T-helper 22 cell (primary cell): ENCODE data around the gene RSPH1.

Experiments used
- DNase-seq: peaks from one replicate; pipeline ENCODE4 v3.0.0-alpha.2; 2020; ENCODE audit warnings: low read depth

Gene RSPH1

DNA sequence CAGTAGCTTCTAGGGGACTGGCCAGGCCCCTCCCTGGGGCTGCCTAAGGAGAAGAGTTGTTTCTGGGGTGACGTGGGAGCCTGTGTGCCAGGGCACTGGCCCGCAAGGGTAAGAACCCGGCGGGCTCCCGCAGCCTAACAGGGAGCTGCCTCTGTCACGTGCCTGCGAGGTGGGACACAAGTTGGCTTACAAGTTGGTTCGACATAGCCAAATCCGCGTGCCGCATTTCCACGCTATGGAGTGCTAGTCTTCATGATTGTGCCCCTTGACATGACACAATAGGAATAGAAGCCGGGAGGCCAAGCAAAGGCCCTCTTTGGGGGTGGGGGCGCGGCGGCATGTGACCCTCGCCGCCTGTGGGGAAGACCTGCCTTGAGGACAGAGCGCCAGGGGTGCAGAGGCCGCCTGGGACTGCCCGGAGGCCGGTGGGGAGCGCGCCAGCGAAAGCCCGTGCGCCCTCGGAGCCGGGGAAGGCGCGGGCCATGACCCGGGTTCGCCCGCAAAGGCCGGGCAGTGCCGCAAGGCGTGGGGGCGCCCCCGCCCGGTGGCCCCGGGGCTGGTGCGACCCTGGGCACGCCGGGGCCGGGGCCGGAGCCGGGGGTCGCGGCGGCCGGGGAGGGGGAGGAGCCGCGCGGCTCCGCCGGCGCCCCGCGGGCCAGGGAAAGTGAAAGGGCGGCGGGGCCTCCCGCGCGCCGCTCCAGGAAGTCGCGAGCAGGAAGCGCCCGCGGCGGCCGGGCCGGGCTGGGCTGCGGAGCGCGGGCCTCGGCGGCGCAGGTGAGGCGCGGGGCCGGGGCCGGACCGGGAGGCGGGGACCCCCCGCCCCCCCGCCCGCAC lies 17.3 kb upstream of the RSPH1 start, which contains the start of gene SLC37A1:
Gene SLC37A1, plus strand, starts transcription at position 702 of the 834 bp plus-strand sequence. CDS start 4,603 bp downstream, outside the sequence.
- no peak for DNase-seq

DNA sequence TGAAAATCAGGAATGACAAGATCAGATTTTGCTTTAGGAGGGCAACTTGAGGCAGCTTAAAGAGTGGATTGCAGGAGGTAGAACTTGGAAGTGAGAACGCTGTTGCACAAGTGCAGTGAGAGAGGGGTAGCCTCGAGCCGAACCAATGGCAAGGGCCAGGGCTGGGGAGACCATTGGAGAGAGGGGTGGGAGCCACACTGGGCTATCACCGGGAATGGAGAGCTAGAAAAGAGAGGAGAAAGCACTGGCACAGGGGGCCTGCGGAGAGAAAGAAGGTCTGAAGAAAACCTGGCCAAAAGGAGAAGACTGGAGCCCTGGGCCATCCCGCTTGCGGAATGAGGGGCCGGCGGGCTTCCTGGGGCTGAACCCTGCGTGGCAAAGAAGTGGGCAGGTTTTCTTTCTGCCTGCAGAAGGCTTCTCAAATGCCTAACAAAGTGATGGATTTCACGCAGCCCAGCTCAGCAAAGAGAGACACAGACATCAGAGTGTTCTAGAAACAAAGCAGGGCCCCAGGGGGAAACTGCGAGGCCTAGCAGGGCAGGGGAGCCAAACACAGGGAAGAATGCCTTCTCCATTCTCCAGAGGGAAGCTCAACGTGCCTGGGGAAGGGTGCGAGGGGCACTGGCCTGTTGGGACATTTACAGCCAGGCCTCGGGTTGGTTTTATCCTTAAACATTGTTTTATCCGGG lies 16.5 kb upstream of the RSPH1 start:
- DNase-seq, result no peak

DNA sequence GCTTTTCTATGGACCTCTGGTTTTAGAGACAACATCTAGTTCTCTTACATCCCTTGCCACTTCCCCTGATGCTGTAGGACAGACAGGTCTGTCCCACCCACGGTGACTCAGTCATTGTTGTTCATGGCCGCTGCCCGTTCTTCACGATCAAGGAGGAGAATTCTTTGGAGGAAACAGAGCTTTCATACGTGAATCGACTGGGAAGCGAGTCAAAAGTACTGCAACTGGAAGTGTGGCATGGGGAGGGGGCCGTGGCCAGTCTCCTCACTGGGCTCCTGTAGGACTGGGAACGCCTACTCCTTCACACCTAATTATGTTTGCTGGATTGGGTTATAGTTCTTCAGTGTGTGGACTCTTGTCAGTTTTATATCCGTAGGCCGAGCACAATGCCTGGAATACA lies 13.2 kb upstream of the RSPH1 start:
- no peak for DNase-seq

DNA sequence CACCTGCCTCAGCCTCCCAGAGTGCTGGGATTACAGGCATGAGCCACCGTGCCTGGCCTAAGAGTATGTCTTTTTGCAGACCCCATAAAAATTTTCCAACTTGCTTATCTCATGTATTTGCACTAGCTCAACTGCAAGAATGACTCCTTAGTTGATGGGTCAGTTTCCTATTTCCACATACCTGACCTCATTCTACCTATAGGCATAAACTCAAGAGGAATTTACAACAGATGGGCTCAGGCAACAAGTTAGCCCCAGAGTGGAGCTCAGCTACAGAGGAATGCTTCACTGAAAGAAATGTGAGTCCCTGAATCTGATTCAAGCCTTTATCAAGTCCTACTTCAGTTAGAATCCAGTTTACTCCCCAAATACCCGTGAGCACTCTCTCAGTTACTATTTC lies 12.3 kb upstream of the RSPH1 start:
- no peak for DNase-seq

DNA sequence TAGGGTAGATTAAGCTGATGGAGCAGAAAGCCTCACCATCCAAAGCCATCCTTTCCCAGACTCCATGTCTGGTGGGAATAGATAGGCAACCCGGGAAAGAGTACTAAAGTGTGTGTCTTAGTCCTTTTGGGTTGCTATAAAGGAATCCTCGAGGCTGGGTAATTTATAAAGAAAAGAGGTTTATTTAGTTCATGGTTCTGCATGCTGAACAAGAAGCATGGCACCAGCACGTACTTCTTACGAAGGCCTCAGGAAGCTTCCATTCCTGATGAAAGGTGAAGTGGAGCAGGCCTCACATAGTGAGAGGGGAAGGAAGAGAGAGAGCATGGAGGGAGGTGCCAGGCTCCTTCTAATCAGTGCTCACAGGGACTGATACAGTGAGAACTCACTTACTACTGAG lies 11.4 kb upstream of the RSPH1 start:
- DNase-seq, result no peak

DNA sequence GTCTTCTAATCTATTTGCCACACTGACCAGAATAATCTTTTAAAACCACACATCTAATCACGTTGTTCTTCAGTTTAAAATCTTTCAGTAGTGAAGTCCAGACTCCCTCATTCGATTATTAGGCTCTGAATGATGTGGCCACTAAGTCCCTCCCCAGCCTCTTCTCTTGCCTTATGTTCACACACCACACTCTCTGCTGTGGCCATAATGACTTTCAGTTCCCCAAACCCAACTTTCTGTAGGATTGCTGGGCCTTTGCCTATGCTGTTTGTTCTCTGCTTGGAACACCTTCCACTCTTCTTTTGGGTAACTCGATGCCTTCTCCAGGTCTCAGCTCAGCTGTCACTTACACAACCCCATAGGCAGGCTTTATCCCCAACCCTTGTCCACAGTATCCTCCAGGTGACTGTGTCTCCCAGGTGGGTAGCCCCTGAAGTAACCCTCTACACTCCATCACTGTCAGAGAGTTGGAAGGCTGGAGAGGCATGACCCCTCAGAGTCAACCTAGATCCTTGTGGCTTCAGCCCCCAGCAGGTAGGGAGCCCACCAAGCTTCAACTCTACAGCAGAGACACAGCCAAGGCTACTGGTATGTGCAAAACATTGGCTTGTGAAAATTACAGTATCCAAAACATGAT lies 9.2 kb upstream of the RSPH1 start:
- no peak for DNase-seq

DNA sequence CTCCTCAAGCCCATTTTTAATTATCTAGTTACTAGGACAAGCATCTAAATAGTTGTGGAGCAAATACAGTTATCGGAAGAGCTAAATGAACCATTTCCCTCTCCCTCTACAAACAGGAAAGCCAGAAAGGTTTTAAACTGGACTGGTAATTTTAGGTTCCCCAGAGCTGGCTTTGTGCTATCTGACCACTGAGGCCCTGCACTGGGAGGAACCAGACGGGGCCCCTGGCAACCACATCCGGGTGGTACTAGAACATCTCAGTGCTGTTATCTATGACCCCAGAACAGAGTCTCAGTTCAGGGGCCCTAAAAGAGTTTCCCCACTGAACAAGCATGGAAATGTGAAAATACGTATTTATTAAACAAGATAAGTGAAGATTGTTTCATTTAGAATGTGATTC lies 7.7 kb upstream of the RSPH1 start:
- DNase-seq, result no peak

DNA sequence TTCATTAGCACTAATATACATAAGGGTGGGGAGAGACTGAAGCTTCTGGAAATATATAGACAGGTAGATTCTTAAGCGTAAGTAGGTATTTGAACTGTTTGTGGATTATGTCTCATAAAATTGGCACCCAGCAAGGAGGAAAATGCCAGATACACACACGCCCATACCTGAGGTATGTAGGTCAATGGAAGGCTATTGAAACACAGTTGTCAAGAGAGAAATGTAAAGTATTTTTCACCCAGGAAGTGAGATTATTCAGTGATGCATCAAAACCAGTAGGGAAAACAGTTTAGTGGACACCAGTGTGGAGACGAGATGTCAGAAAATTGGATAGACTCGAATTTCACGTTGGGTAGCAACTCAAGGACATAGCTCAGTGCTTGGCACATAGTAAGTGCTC lies 4.7 kb upstream of the RSPH1 start:
- no peak for DNase-seq

DNA sequence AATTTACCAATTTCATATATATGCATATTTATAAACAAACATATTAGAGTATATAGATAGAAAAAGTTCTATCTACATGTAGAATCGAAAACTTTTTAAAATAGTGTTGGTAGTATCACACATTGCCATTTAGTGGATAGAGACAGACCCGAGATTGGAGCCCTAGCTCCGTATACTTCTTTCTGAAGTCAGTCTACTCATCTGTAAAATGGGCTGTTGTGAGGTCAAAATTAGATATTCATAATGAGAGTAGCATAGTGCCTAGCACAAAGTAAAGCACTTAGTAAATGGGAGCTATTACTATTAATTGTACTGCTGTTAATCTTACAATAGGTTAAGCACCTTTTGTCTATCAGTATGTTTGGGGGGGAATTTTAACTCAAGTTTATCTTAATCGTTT lies 4.2 kb upstream of the RSPH1 start:
- DNase-seq, result no peak

DNA sequence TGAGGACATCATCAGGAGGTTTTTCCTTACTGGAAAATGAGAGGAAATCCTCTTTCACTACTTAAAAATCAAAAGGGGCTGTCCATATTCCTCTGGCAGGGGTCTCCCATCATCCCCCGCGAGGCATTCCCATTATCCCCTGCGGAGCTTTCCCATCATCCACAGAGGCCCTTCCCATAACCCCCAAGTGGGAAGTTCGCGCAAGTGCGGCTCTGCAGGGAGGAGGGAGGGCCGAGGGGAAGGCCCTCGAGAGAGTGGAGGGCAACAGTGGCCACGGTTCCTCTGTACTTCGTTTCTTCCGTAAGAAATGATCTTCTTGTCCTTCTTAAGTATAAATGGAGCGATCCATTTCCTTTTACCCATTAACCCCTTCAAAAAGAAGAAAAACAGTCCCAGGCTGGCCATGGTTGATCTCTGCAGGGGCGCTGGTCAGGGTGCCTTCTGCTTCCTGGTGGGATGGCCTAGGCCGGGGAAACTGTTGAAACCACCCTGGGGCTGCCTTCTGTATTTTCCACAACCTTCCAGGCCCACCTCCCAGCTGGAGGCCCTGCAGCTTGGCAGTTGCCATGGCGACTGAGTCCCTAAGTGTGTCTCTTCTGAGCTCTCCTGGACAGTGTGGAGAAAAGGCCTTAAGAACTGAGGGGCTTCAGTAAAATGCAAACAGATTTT lies 3.6 kb upstream of the RSPH1 start:
- no peak for DNase-seq

DNA sequence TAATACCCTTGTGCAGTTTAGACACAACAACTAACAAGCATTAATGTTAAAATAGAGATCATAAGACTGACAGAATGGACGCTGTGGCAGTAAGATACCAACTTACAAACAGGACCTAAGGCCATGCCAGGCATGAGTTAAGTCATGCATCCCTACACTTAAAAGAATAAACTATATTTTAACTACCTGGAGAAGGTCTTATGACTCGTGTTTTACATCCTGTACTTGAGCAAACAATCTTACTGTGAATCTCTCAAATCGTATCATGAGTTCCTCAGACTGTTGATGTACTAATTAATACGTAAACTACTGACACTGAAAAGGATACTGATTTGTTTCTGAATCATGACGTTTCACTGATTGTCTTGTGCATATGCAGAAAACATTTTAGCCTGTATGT lies 2.0 kb upstream of the RSPH1 start:
- DNase-seq, result no peak

DNA sequence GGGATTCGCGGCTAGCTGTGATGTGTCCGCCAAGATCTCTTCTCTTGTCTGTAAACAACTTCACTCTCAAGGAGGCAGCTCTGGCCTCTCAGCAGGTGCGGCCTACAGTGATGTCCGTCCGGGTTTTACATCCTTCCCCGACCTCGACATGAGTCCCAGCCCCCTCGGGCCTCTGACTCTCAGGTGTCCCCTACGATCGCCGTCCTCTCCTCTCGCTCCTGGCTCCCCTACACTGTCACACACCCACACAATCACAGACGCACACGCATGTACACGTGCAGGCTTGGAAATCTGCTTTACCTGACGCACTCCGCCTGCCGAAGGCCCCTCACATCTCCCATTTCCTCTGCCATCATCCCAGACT lies 797 bp upstream of the RSPH1 start:
- DNase-seq, result no peak

DNA sequence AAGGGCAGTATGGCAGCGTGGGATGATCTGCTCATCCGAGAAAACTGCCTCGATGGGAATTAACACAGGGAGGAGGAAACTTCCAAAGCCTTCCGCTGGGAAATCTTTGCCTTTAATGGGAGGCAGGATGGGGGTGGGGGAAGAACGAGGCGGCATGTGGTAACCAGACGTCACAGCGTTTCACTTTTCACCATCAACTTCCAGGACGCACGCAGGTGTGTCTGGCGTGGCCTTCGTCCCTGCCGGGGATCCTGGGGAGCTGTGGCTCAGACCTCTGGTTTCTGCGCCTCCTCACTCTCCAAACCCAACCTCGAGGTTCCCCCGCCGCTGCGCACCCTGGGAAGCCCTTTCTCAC lies 282 bp downstream of the RSPH1 start:
- no peak for DNase-seq

DNA sequence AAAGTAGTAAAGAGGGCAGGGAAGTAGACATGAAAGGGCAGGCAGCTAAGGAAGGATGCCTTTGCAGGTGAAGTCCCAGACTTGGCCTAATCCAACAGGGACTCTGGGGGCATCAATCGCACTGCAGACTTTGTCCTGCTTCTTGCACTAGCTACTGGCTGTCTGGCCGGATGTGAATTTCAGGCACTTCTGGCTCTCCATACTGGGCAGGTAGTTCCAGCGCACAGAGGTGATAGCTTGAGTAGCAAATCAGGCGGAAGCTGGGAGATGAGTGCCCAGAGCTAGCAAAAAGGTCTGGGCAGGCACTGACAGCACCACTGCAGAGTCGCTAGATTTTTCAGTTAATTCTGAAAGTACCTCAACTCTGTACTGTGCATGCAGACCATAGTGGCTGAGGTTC lies 997 bp downstream of the RSPH1 start:
- no peak for DNase-seq

DNA sequence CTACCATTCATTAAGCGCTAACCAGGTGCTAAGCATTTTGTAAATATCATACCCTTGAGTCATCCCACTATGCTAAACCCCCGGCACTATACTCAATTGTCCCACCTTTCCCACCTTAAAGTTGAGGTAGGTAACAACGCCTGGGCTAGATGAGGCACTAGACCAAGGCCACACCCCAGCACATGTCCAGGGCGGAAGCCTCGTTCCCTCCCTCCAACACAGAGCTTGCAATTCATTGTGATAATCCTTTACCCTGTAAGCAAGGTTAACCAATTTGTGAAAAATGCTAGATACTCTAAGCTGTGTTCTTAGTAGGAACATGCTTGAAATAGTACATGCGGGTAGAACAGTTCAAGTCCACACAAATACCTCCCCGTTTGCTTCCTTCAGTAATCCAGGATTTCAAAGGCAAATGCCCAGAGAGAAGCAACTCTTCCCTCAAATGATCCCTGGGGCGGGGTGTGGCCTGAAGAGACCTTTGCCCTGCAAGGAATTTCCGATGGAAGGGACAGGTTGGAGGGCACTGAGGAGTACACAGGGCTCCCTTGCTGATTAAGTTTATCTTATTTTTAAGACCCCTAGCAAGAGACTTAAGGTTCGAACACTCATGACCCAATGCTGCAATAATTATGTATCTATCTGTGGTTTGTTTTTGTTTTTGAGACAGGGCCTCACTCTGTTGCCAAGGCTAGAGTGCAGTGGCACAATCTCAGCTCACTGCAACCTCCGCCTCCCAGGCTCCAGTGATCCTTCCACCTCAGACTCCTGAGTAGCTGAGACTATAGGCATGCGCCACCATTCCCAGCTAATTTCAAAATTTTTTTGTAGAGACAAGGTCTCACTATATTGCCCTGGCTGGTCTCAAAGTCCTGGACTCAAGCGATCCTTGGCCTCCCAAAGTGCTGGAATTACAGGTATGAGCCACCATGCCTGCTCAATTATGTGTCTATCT lies 2.6 kb downstream of the RSPH1 start:
- DNase-seq, result no peak

DNA sequence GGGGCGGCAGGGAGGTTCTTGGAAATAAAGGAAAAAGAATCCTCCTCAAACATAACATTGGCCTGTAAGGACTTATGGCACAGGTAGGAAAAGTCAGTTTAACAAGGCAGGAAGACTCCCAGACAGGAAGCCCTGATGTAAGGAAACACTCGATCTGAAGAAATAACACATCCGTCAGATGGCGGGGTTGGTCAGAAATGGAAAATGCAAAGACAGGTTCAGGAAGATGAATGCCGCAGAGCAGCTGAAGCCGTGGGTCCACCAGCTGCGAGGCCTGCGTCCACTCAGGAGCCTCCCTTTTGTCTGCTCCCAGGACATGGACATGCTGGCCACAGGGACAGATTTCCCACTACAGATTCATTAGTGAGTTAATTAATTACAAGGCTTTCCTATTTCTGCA lies 3.8 kb downstream of the RSPH1 start:
- no peak for DNase-seq

DNA sequence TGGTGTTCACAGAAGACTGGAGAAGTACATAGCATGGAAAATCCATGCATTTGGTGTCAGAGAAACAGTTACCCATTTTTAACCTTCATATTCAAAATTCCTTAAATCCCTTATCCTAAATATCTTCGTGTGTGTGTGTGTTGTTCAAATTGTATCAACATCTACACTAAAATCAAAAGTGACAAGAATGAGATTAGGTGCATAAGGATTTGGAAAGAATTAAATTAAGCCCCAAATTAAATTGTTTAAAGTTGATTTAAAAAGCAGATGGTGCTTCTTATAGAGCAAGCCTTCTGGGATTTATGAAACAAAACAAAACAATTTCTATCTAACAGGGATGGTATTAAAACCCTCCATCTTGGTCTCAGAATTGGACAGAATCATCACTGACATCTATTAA lies 4.7 kb downstream of the RSPH1 start:
- DNase-seq, result no peak

DNA sequence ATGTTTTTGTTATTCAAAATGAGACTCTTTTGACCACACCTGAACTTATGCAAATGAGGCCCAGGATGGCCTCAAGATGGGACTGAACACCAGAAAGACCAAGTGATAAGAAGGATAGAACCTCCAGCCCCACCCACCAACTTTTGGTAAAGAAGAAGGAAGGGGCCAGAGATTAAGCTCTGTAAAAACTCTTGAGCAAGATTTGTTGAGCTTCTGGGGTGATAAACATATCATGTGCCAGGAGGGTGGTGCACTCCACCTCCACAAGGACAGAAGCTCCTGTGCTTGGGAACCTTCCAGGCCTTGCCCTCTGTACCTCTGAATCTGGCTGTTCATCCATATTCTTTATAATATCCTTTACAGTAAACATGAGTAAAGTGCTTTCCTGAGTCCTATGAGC lies 5.3 kb downstream of the RSPH1 start:
- DNase-seq, result no peak

DNA sequence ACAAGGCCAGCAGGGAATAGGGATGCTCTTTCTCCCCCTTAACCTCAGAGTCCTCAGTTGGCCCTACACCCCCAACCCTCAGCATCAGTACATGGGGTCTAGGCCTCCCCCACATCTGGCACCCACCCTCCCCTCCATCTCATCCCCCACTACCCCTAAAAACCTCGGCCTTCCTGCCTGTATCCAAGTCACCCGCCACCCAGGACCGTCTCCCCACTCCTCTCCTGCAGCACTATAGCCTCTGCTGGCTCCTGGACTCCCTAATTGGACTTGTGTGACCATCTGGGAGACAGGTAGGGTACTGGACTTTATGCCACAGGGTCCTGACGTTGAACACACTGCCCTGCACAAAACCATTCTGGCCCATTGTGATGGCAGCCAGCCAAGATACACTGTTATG lies 6.0 kb downstream of the RSPH1 start:
- no peak for DNase-seq

DNA sequence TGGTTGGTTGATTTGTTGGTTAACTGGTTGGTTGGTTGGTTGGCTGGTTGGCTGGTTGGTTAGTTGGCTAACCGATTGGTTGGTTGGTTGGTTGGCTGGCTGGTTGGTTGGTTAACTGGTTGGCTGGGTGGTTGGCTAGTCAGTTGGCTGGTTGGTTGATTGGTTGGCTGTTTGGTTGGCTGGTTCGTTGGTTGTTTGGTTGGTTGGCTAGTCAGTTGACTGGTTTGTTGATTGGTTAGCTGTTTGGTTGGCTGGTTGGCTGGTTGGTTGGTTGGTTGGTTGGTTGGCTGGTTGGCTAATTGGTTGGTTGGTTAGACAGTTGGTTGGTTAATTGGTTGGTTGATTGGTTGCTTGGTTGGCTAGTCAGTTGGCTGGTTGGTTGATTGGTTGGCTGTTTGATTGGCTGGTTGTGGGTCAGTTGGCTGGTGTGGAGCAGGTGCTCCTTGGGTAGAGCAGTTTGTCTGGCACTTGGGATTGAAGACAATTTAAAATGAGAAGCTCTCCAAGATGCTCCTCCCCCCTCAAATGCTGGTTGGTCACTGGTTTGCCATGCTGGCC lies 6.9 kb downstream of the RSPH1 start:
- DNase-seq, result no peak

DNA sequence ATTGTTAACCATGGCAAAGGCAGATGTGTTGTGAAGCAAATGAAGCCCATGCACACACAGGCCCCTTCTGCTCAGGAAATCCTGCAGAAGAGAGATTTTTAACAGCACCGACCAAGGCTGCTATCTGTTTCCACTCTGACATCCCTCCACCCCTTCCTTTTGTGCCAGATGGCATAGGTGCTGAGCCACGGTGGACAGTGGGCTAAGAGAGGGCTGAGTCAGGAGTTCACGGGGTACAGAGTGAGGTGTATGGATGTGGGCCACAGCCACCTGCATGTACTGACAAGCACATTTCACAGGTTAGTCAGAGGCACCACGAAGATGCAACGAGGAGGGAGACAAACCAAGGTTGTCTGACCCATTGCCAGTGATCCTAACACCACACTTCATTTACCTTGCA lies 9.5 kb downstream of the RSPH1 start:
- no peak for DNase-seq
